Spleen (tissue), 7 donors: ENCODE measurements around the gene NCS1.

Experiments
- POLR2A ChIP-seq, 3 donors: fragments of 450-650 bp; IDR thresholded peaks; one replicate each; pipeline ENCODE4 v1.5.1; 2017; ENCODE audit warnings: antibody characterized with exemption in 3 of 3, mild to moderate bottlenecking in 1 of 3
- TF ChIP-seq, protein P1 (sequence below), 11 experiments: fragments of 200-600 bp in 7 of 11; fragments of 450-650 bp in 4 of 11; sonication (generic) in 4 of 11; IDR thresholded peaks in 8 of 11; conservative IDR thresholded peaks in 3 of 11; 1 replicate in 7 of 11; 2 replicates in 4 of 11; pipeline versions ENCODE4 v1.4.0 to v1.8.0; 2016 to 2021; ENCODE audit warnings: antibody characterized with exemption in 11 of 11, inconsistent platforms in 4 of 11, mild to moderate bottlenecking in 1 of 11
- donor health status: DM: no; HTN: no; CAD: no; lungs with moderate emphysema.
- donor health status: DM: no; HTN: no; CAD: no.
- donor health status: DM: no; HTN: no; CAD: no.

DNA sequence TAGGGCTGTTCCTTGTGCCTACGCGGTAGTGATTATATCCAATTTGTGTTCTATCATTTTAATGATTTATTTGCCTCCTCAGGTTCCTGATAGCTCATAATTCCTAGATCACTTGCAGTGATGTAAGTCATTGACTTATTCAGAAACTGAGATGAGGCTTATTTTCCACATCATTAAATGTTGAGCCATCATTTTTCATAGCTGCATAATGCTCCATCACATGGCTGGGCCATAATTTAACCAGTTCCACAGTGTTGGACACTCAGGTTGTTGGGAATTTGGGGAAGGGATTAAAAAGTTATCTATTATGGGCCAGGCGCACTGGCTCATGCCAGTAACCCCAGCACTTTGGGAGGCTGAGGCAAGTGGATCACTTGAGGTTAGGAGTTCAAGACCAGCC lies 57.6 kb downstream of the NCS1 start:
- TF ChIP-seq, protein P1, sequence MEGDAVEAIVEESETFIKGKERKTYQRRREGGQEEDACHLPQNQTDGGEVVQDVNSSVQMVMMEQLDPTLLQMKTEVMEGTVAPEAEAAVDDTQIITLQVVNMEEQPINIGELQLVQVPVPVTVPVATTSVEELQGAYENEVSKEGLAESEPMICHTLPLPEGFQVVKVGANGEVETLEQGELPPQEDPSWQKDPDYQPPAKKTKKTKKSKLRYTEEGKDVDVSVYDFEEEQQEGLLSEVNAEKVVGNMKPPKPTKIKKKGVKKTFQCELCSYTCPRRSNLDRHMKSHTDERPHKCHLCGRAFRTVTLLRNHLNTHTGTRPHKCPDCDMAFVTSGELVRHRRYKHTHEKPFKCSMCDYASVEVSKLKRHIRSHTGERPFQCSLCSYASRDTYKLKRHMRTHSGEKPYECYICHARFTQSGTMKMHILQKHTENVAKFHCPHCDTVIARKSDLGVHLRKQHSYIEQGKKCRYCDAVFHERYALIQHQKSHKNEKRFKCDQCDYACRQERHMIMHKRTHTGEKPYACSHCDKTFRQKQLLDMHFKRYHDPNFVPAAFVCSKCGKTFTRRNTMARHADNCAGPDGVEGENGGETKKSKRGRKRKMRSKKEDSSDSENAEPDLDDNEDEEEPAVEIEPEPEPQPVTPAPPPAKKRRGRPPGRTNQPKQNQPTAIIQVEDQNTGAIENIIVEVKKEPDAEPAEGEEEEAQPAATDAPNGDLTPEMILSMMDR (IDR thresholded peaks at IDR 0.05 in 8 of 11, conservative IDR thresholded peaks at IDR 0.05 in 3 of 11) = no peak
- no peak for TF ChIP-seq POLR2A (IDR thresholded peaks at IDR 0.05)
